Measurements from ENCODE around the gene FAM180B. TPM values are rescaled to one million over a fixed set of nuclear protein-coding genes. Genes with fewer than 3 reads are reported as not detected.
"Not testable (repeated sequence)": the region's sequence is repeated elsewhere in the genome, so short reads cannot be mapped to it uniquely, and the experiment has no call there.

Gene FAM180B
- total RNA-seq, 1 donor from 2014 or later: 0.53 TPM

- Histone ChIP-seq H3K9me3 (no peaks in the 10 kb centered on the region), H3K4me1 (peaks cover 39% of the 10 kb centered on the region), H3K36me3 (no peaks in the 10 kb centered on the region), H3K4me3 (peak within 1 kb of the TSS; percentile 96), H3K27me3 (ENCODE audit: low read depth) (no peaks in the 10 kb centered on the region), H3K27ac (peak within 1 kb of the TSS; percentile 91)
- ATAC-seq (peak; percentile 99 to 100), DNase-seq (peak; percentile 95)
- peak; percentile 93 for TF ChIP-seq CTCF (IDR thresholded peaks at IDR 0.05)
- intact Hi-C loops (cut with DNase I): no loop called here
Observed at GRCh38 chr11:47552566-47553405, 33.7 kb upstream of the FAM180B start, which contains the start of gene CELF1. TSS of gene CELF1 (minus strand) at chr11:47553132. CDS start at chr11:47499523, 53,609 bp downstream.

- peak; percentile 35 to 42 for ATAC-seq
- no peak for DNase-seq
Observed at GRCh38 chr11:47553406-47553743, 33.1 kb upstream of the FAM180B start.

GRCh38 chr11:47557004-47557403 lies 29.5 kb upstream of the FAM180B start:
- H3K27ac ChIP-seq; intact Hi-C loops (cut with DNase I); H3K4me3 ChIP-seq; H3K27me3 ChIP-seq (ENCODE audit: low read depth); ATAC-seq; DNase-seq; H3K4me1 ChIP-seq; H3K9me3 ChIP-seq; H3K36me3 ChIP-seq: not testable (repeated sequence)

More at GRCh38 chr11:47553406-47553743, 33.1 kb upstream of the FAM180B start:
- intact Hi-C loops (cut with DNase I): no loop called here
- Histone ChIP-seq H3K4me3 (peak overlapping the region; percentile 96), H3K9me3 (no peaks in the 10 kb centered on the region), H3K27ac (peak overlapping the region; percentile 91), H3K4me1 (peaks cover 33% of the 10 kb centered on the region), H3K36me3 (no peaks in the 10 kb centered on the region), H3K27me3 (ENCODE audit: low read depth) (no peaks in the 10 kb centered on the region)
- TF ChIP-seq CTCF (IDR thresholded peaks at IDR 0.05): peak; percentile 35

- intact Hi-C loops (cut with DNase I): no loop called here
- Histone ChIP-seq H3K9me3 (no peaks in the 10 kb centered on the region), H3K4me3 (no peak overlapping the region), H3K4me1 (peaks cover under 1% of the 10 kb centered on the region), H3K27me3 (ENCODE audit: low read depth) (no peaks in the 10 kb centered on the region), H3K27ac (no peak overlapping the region), H3K36me3 (no peaks in the 10 kb centered on the region)
- DNase-seq: no peak
- TF ChIP-seq CTCF (IDR thresholded peaks at IDR 0.05): no peak
- ATAC-seq: no peak
Observed at GRCh38 chr11:47558695-47559094, 27.8 kb upstream of the FAM180B start.

GRCh38 chr11:47560426-47560825 lies 26.1 kb upstream of the FAM180B start:
- no peaks in the 10 kb centered on the region for H3K9me3 ChIP-seq
- DNase-seq (no peak), ATAC-seq (no peak)
- H3K27me3 ChIP-seq (ENCODE audit: low read depth): no peaks in the 10 kb centered on the region
- intact Hi-C loops (cut with DNase I): no loop called here
- peaks cover 7% of the 10 kb centered on the region for H3K4me1 ChIP-seq
- no peak overlapping the region for H3K27ac ChIP-seq
- no peak overlapping the region for H3K4me3 ChIP-seq
- TF ChIP-seq CTCF (IDR thresholded peaks at IDR 0.05): no peak
- no peaks in the 10 kb centered on the region for H3K36me3 ChIP-seq

GRCh38 chr11:47562393-47562792 lies 24.1 kb upstream of the FAM180B start:
- H3K36me3 ChIP-seq; DNase-seq; intact Hi-C loops (cut with DNase I); H3K4me3 ChIP-seq; H3K9me3 ChIP-seq; ATAC-seq; H3K27ac ChIP-seq; H3K27me3 ChIP-seq (ENCODE audit: low read depth): not testable (repeated sequence)
- peaks cover 22% of the 10 kb centered on the region for H3K4me1 ChIP-seq

- Histone ChIP-seq H3K36me3 (peaks cover 13% of the 10 kb centered on the region), H3K4me1 (peaks cover 22% of the 10 kb centered on the region)
- ATAC-seq; H3K27ac ChIP-seq; H3K4me3 ChIP-seq; H3K9me3 ChIP-seq; H3K27me3 ChIP-seq (ENCODE audit: low read depth); intact Hi-C loops (cut with DNase I); DNase-seq: not testable (repeated sequence)
Observed at GRCh38 chr11:47564366-47564765, 22.1 kb upstream of the FAM180B start.
